Activated CD8-positive, alpha-beta memory T cell treated with anti-CD3 and anti-CD28 coated beads for 36 hours (primary cell): ENCODE data around the gene COX4I2. TPM values are rescaled to one million over a fixed set of nuclear protein-coding genes. Genes with fewer than 3 reads are reported as not detected.
"Not testable (repeated sequence)": the region's sequence is repeated elsewhere in the genome, so short reads cannot be mapped to it uniquely, and the experiment has no call there.

Source experiments
- CTCF ChIA-PET: fragments of 350-600 bp; sonication (Branson Sonifier 250); formaldehyde crosslinking; loops from one replicate; lab custom pipeline; 2021; ENCODE audit warnings: antibody characterized with exemption; lab: Charles Lee
- POLR2A ChIA-PET: fragments of 350-600 bp; sonication (Branson Sonifier 250); formaldehyde crosslinking; loops from one replicate; lab custom pipeline; 2021; ENCODE audit warnings: antibody characterized with exemption; lab: Charles Lee
- total RNA-seq, 2 experiments: library from RNA; stranded (reverse); gene quantifications; one replicate each; pipeline ENCODE4 v1.2.3, GENCODE V29; 2021

The COX4I2 gene
- total RNA-seq, 2 experiments from 2014 or later = not detected

- ChIA-PET CTCF (interaction anchor here (1.5 to 2.0 kb wide), 3 partner anchors 8 to 85 kb away, joined by 4 to 5 read pairs (median 5); no protein-coding TSS in a partner anchor), POLR2A (no interaction called here)
Observed at GRCh38 chr20:31638816-31639215, 1.1 kb downstream of the COX4I2 start.

- POLR2A ChIA-PET = no interaction called here
Observed at GRCh38 chr20:31640259-31640658, 2.5 kb downstream of the COX4I2 start.

DNA sequence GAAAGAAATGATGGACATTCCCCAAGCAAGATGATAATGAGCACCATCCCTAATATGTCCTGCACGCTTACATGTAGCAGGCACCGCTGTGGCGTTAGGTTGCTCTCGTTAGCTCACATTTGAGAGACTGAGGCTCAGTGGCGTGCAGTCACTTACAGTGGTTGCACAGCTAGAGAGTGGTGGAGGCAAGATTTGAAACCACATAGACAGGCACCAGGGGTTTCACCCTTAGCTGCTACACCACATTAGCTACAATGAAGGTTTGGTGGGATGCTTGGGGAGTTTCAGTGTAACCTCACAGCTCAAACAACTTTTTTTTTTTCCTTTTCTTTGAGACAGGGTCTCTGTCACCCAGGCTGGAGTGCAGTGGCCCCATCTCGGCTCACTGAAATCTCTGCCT lies 3.7 kb downstream of the COX4I2 start:
- POLR2A ChIA-PET = no interaction called here

More at GRCh38 chr20:31640259-31640658, 2.5 kb downstream of the COX4I2 start:
- CTCF ChIA-PET = interaction anchor here (0.7 to 2.0 kb wide), 3 partner anchors 11 to 84 kb away, joined by 3 to 5 read pairs (median 4); no protein-coding TSS in a partner anchor

GRCh38 chr20:31642837-31643236 lies 5.1 kb downstream of the COX4I2 start:
- POLR2A ChIA-PET = interaction anchor here (0.7 kb wide), 1 partner anchor 19 kb away, joined by 3 read pairs; no protein-coding TSS in a partner anchor
- CTCF ChIA-PET = interaction anchor here (1.9 kb wide), 1 partner anchor 10 kb away, joined by 4 read pairs; no protein-coding TSS in a partner anchor

More for the DNA sequence above, 3.7 kb downstream of the COX4I2 start:
- CTCF ChIA-PET = interaction anchor here (0.8 to 1.8 kb wide), 2 partner anchors 29 to 79 kb away, joined by 3 to 4 read pairs; no protein-coding TSS in a partner anchor

GRCh38 chr20:31643522-31643921 lies 5.8 kb downstream of the COX4I2 start:
- ChIA-PET CTCF (interaction anchor here (1.0 to 1.9 kb wide), 2 partner anchors 11 to 30 kb away, joined by 3 to 4 read pairs; no protein-coding TSS in a partner anchor), POLR2A (interaction anchor here (0.7 kb wide), 1 partner anchor 18 kb away, joined by 3 read pairs; no protein-coding TSS in a partner anchor)

DNA sequence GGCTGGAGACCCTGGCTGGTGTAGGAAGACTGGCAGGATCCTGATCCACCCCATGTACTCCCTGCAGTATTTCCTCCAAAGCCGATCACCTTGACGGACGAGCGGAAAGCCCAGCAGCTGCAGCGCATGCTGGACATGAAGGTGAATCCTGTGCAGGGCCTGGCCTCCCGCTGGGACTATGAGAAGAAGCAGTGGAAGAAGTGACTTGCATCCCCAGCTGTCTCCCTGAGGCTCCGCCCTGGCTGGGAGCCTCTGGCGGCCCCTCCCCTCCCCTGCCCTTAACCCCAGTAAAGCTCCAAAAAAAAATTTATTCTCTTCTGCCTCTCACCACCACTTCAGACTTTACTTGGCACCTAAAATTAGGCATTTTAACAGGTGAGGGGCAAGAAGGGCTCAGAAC lies 7.0 kb downstream of the COX4I2 start:
- ChIA-PET POLR2A (no interaction called here), CTCF (interaction anchor here (0.6 to 2.4 kb wide), 3 partner anchors 32 to 280 kb away, joined by 3 to 7 read pairs (median 3); no protein-coding TSS in a partner anchor)

DNA sequence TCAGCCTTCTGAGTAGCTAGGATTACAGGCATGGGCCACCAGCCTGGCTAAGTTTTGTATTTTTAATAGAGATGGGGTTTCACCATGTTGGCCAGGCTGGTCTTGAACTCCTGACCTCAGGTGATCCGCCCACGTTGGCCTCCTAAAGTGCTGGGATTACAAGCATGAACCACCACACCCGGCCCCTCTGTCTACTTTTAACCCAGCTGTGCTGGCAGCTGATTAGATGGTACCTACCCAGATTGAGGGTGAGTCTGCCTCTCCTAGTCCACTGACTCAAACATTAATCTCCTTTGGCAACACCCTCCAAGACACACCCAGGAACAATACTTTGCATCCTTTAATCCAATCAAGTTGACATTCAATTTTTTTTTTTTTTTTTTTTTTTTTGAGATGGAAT lies 10.4 kb downstream of the COX4I2 start:
- POLR2A ChIA-PET = not testable (repeated sequence)
- CTCF ChIA-PET = interaction anchor here (0.6 to 0.7 kb wide), 2 partner anchors 14 to 25 kb away, joined by 4 to 5 read pairs; no protein-coding TSS in a partner anchor

- ChIA-PET POLR2A (no interaction called here), CTCF (no interaction called here)
Observed at GRCh38 chr20:31652917-31653396, 15.2 kb downstream of the COX4I2 start.

- ChIA-PET POLR2A (no interaction called here), CTCF (interaction anchor here (0.8 to 1.7 kb wide), 2 partner anchors 70 to 86 kb away, joined by 4 to 11 read pairs; no protein-coding TSS in a partner anchor)
Observed at GRCh38 chr20:31653561-31653960, 15.8 kb downstream of the COX4I2 start.

DNA sequence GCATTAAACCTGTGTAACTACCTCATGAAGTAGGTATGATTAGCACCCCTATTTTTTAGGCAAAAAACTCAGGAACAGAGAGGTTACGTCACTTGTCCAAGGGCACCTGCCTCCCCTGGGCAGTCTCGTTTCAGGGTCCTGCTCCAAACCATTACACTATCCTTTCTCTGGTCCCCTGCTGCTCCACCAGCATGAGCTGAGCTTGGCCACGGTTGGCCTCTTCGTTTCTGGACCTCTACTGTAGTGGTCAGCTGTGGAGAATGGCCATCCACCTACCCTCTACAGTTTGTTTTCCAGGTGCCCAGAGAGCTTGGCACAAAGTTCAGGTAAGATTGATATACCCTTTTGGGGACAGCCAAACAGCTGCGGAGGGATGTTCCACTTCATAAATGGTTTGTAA lies 16.8 kb downstream of the COX4I2 start:
- POLR2A ChIA-PET = no interaction called here

DNA sequence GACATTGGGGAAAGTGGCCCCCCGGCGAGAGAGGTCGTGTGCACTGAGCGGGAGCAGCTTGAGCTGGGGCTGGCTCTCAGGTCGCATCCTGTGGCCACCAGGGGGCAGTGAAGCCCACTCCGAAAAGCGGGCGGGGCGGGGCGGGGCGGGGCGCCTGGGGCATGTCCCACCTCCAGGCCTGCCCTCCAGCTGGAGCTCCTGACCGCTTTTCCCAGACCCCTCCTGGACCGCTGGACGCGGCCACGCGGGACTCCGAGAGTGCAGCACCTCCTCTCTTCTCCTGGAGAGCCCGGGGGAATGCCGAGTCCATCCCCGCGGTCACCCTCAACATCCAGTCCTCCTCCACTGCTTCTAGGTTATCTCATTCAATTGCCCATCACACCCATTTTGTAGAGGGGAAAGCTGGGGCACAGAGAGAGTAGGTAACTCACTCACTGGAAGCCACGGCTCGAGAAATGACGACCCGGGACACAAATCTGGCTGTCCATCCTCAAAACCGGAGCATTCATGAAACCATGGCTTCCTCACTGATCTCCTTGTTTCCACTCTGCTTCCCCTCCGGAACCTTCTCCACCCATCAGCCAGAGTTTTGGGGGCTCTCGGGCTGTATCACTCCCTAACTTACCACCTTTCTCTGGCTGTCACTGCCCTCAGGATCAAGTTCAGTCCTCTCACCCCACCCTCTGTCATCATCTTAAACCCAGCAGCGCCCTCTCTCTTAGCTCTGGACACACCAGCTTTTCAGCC lies 24.1 kb downstream of the COX4I2 start:
- ChIA-PET CTCF (interaction anchor here (0.7 to 8.3 kb wide), 25 partner anchors 10 to 185 kb away, joined by 3 to 159 read pairs (median 4); partner anchors contain the start of genes BCL2L1 and ID1), POLR2A (interaction anchor here (0.5 to 3.8 kb wide), 7 partner anchors 12 to 115 kb away, joined by 3 to 29 read pairs (median 5); partner anchors contain the start of gene BCL2L1)

More for the DNA sequence above, 16.8 kb downstream of the COX4I2 start:
- CTCF ChIA-PET = interaction anchor here (0.8 to 1.7 kb wide), 2 partner anchors 69 to 87 kb away, joined by 4 to 11 read pairs; no protein-coding TSS in a partner anchor

GRCh38 chr20:31662372-31662854 lies 24.7 kb downstream of the COX4I2 start:
- CTCF ChIA-PET = interaction anchor here (0.9 to 8.3 kb wide), 16 partner anchors 12 to 132 kb away, joined by 3 to 159 read pairs (median 6); partner anchors contain the start of genes BCL2L1 and ID1
- POLR2A ChIA-PET = interaction anchor here (0.7 to 3.8 kb wide), 6 partner anchors 13 to 116 kb away, joined by 3 to 29 read pairs (median 6); partner anchors contain the start of gene BCL2L1

GRCh38 chr20:31663524-31663837 lies 25.8 kb downstream of the COX4I2 start:
- POLR2A ChIA-PET = no interaction called here
- CTCF ChIA-PET = interaction anchor here (0.9 to 8.3 kb wide), 4 partner anchors 11 to 57 kb away, joined by 3 to 159 read pairs (median 6); partner anchors contain the start of gene BCL2L1

DNA sequence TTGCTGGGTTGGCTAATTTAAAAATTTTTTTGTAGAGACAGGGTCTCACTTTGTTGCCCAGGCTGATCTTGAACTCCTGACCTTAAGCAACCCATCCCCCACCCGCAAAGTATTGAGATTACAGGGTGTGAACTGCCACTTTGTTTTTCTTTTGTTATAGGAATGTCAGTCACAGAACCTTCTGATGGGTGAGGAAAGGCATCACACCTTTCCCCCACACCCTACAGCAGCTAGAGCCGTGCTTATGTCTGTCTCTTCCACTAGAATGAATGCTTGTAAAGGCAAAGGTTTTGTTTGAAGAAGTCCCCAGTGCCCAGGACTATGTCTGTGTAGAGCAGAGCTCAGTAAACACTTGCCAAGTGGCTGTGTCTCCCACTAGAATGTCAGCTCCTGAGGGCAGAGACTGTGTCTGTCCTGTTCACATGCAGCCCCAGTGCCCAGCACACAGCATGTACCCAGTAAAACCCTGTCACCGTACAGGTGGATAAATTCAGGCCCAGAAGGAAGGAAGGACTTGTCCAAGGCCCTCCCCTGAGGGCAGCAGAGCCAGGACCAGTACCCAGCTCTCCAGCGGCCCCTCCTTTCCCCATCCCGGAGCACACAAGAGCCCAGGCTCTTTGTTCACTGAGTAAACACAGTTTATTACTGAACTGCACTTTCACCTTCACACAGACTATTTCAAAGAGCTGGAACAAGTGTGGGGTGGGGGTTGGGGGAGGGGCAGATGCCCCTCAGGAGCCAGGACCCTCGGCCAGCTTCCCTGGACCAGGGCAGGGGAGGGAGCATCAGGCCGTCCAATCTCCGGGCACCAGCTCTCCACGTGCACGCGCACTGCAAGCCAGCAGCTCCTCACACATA lies 26.4 kb downstream of the COX4I2 start:
- ChIA-PET POLR2A (interaction anchor here (0.9 kb wide), 1 partner anchor 59 kb away, joined by 3 read pairs; the partner anchor contains the start of gene BCL2L1), CTCF (interaction anchor here (0.6 to 8.3 kb wide), 6 partner anchors 10 to 57 kb away, joined by 3 to 159 read pairs (median 4); partner anchors contain the start of gene BCL2L1)

- CTCF ChIA-PET = interaction anchor here (0.6 to 8.3 kb wide), 6 partner anchors 9 to 56 kb away, joined by 3 to 159 read pairs (median 4); partner anchors contain the start of gene BCL2L1
- POLR2A ChIA-PET = interaction anchor here (0.9 kb wide), 1 partner anchor 58 kb away, joined by 3 read pairs; the partner anchor contains the start of gene BCL2L1
Observed at GRCh38 chr20:31664696-31665354, 27.1 kb downstream of the COX4I2 start.

- CTCF ChIA-PET = interaction anchor here (0.8 to 8.3 kb wide), 2 partner anchors 31 to 55 kb away, joined by 3 to 159 read pairs; partner anchors contain the start of gene BCL2L1
- POLR2A ChIA-PET = no interaction called here
Observed at GRCh38 chr20:31665753-31666152, 28.0 kb downstream of the COX4I2 start.
